K562 (cell line): ENCODE measurements around the gene ACE. TPM values are rescaled to one million over a fixed set of nuclear protein-coding genes. Genes with fewer than 3 reads are reported as not detected.

ENCODE experiments used
- ATF1 ChIP-seq, 2 experiments: fragments of 450-650 bp in 1 of 2; IDR thresholded peaks; 2 replicates each; pipeline ENCODE4 v1.6.1; 2016; ENCODE audit warnings: missing compliant biosample characterization in 1 of 2, missing genetic modification characterization in 1 of 2
- CREB1 ChIP-seq, 2 experiments: sonication (generic) in 1 of 2; formaldehyde crosslinking in 1 of 2; IDR thresholded peaks; 2 replicates each; pipeline versions ENCODE4 v1.6.1 to v1.8.0; 2012 to 2022; ENCODE audit warnings: inconsistent platforms in 1 of 2, mild to moderate bottlenecking in 1 of 2, missing genetic modification reagents in 1 of 2, moderate library complexity in 1 of 2
- E2F3 ChIP-seq: fragments of 250-450 bp; sonication (Bioruptor Pico); IDR thresholded peaks from 2 replicates; pipeline ENCODE4 v1.4.0; 2020; ENCODE audit warnings: mild to moderate bottlenecking
- IFI16 ChIP-seq: fragments of 250-450 bp; sonication (Bioruptor Pico); IDR thresholded peaks from 2 replicates; pipeline ENCODE4 v2.1.2; 2022; ENCODE audit warnings: mild to moderate bottlenecking, inconsistent platforms
- KLF16 ChIP-seq: IDR thresholded peaks from 2 replicates; pipeline ENCODE4 v1.6.1; 2016; ENCODE audit warnings: antibody characterized with exemption
- MEF2A ChIP-seq: IDR thresholded peaks from 2 replicates; pipeline ENCODE4 v1.6.1; 2011; ENCODE audit warnings: low read depth, mild to moderate bottlenecking, low read length, moderate library complexity; ENCODE audit not compliant: control insufficient read depth
- NR3C1 ChIP-seq: sonication (generic); formaldehyde crosslinking; IDR thresholded peaks from 2 replicates; pipeline ENCODE4 v1.8.1; 2022; ENCODE audit warnings: missing genetic modification reagents
- RAD21 ChIP-seq, 2 experiments: fragments of 250-450 bp in 1 of 2; fragments of 450-650 bp in 1 of 2; sonication (Bioruptor Pico) in 1 of 2; formaldehyde crosslinking in 1 of 2; IDR thresholded peaks in 1 of 2; conservative IDR thresholded peaks in 1 of 2; 2 replicates each; pipeline versions ENCODE4 v1.4.0 to v1.8.0; 2020 to 2022; ENCODE audit warnings: mild to moderate bottlenecking in 2 of 2, moderate library complexity in 1 of 2
- RAD51 ChIP-seq: fragments of 450-650 bp; IDR thresholded peaks from 2 replicates; pipeline ENCODE4 v1.7.1; 2016; ENCODE audit warnings: low read depth, mild to moderate bottlenecking, borderline replicate concordance
- RBM25 ChIP-seq: fragments of 200-400 bp; formaldehyde crosslinking; IDR thresholded peaks from 2 replicates; pipeline ENCODE4 v1.6.1; 2018; ENCODE audit warnings: low read length, low read depth, moderate library complexity; ENCODE audit not compliant: severe bottlenecking
- SRSF1 ChIP-seq: fragments of 200-400 bp; formaldehyde crosslinking; IDR thresholded peaks from 2 replicates; pipeline ENCODE4 v1.6.1; 2017; ENCODE audit warnings: mild to moderate bottlenecking, low read depth, low read length, moderate library complexity
- SRSF9 ChIP-seq: fragments of 200-400 bp; formaldehyde crosslinking; IDR thresholded peaks from 2 replicates; pipeline ENCODE4 v1.6.1; 2017; ENCODE audit warnings: low read depth, low read length, borderline replicate concordance
- STAG1 ChIP-seq: sonication (generic); formaldehyde crosslinking; IDR thresholded peaks from 2 replicates; pipeline ENCODE4 v1.5.0; 2020; ENCODE audit warnings: missing genetic modification reagents, borderline replicate concordance
- TAF15 ChIP-seq: fragments of 200-400 bp; formaldehyde crosslinking; IDR thresholded peaks from 2 replicates; pipeline ENCODE4 v1.6.1; 2017; ENCODE audit warnings: mild to moderate bottlenecking, low read depth, low read length, moderate library complexity
- THRAP3 ChIP-seq: fragments of 450-650 bp; IDR thresholded peaks from 2 replicates; pipeline ENCODE4 v1.6.1; 2016; ENCODE audit warnings: mild to moderate bottlenecking, inconsistent platforms, borderline replicate concordance
- ZBTB5 ChIP-seq: fragments of 450-650 bp; IDR thresholded peaks from 2 replicates; pipeline ENCODE4 v1.6.1; 2017; ENCODE audit warnings: antibody characterized with exemption
- ZNF274 ChIP-seq: IDR thresholded peaks from 2 replicates; pipeline ENCODE4 v1.6.1; 2011; ENCODE audit warnings: low read depth, mild to moderate bottlenecking, low read length, moderate library complexity, borderline replicate concordance
- ZNF277 ChIP-seq: fragments of 250-450 bp; sonication (Bioruptor Pico); IDR thresholded peaks from 2 replicates; pipeline ENCODE4 v1.8.0; 2022; ENCODE audit warnings: inconsistent platforms, mild to moderate bottlenecking, moderate library complexity, borderline replicate concordance
- ZNF282 ChIP-seq: sonication (generic); formaldehyde crosslinking; IDR thresholded peaks from 2 replicates; pipeline ENCODE4 v1.8.1; 2023; ENCODE audit warnings: missing genetic modification reagents
- ZNF316 ChIP-seq: fragments of 450-650 bp; IDR thresholded peaks from 2 replicates; pipeline ENCODE4 v1.6.1; 2016
- ZNF76 ChIP-seq: fragments of 250-450 bp; sonication (Bioruptor Pico); IDR thresholded peaks from 2 replicates; pipeline ENCODE4 v1.4.0; 2020; ENCODE audit warnings: mild to moderate bottlenecking, moderate library complexity, borderline replicate concordance
- polyA plus RNA-seq, 8 experiments: library from polyadenylated mRNA; depleted of rRNA in 4 of 8; stranded (reverse) in 5 of 8; unstranded in 3 of 8; fragments of >200 nt; fragmentation: Nextera tagmentation in 2 of 8; fragmentation: Illumina TruSeq in 1 of 8; extraction: Ambion mirVana in 2 of 8; extraction: Trizol in 1 of 8; gene quantifications; 2 replicates each; pipeline versions ENCODE4 v1.2.1 to v1.2.3, GENCODE V29; 2011 to 2014; ENCODE audit warnings: inconsistent platforms in 1 of 8, missing spikeins in 1 of 8
- total RNA-seq, 7 experiments: library from RNA; depleted of rRNA in 6 of 7; stranded (reverse); fragments of >200 nt in 6 of 7; fragmentation: Illumina TruSeq in 2 of 7; extraction: Trizol in 2 of 7; gene quantifications; 2 replicates each; pipeline versions ENCODE4 v1.2.1 to v1.2.3, GENCODE V29; 2011 to 2021; ENCODE audit warnings: low replicate concordance in 1 of 7
- TF ChIP-seq, protein P1 (sequence below): sonication (generic); formaldehyde crosslinking; IDR thresholded peaks from 2 replicates; pipeline ENCODE4 v1.8.1; 2023; ENCODE audit warnings: mild to moderate bottlenecking, missing genetic modification reagents

Gene ACE
- total and polyA plus RNA-seq, 9 of the 15 experiments (the other 6 are each of a cell fraction or from before 2014, with no cell fraction given), result 0.07 to 2.5 (median 0.47) TPM; not detected in 1

DNA sequence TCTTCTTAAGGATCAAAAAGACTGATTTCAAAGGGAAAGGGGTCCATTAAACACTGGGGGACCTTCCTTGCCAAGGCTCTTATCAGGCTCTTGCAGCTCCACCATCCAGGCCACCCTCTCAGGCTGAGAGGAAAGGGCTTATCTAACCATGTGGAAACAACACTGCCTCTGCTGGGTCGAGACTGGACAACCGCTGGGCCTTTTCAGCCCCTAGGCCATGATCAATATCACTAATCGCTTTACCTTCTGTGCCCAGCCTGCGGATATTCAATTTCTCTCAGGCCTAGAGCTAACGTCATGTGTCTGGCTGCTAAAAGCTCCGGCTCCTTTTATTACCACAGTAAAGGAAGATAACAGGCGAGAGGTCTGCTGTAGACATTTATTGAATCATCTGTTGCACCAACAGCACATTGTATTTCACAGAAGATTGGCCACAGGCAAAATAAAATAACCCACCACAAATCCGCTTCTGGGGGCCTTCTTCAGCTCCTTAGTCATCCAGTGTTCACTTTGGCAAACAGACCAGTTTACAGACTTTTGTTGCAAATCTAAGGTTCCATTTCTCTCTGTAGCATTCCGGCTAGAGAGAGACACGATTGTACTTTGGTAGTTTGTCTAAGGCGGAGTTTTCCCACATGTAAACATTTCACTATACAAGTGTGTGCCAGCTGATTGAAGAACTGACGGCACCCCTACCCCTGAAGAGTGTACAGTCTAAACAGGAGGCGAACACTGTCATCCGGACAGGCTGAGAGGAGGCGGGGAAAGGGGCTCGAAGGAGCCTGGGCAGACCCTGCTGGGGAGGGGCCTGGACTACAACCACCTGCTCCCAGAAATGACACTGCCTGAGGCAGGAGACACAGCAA, 44.7 kb upstream of the ACE start (continued):
- TF ChIP-seq NR3C1 (CRISPR knock-in tag), result no peak
- no peak for TF ChIP-seq STAG1 (CRISPR knock-in tag)
- no peak for TF ChIP-seq IFI16 (CRISPR knock-in tag)
- no peak for TF ChIP-seq THRAP3
- TF ChIP-seq RBM25, result no peak
- no peak for TF ChIP-seq ZNF76 (CRISPR knock-in tag)
- peak; percentile 91 for TF ChIP-seq KLF16
- peak; percentile 38; the same call in 1 of the 2 replicates for TF ChIP-seq RAD51
- no peak; a peak in 1 of 4 replicates for TF ChIP-seq RAD21 (CRISPR knock-in tag; conservative IDR thresholded peaks at IDR 0.05 in 1 of 2, IDR thresholded peaks at IDR 0.05 in 1 of 2)
- TF ChIP-seq CREB1 (IDR thresholded peaks at IDR 0.05), result peak; percentile 51; the same call in 1 of the 2 replicates
- no peak for TF ChIP-seq CREB1 (CRISPR knock-in tag; IDR thresholded peaks at IDR 0.05)
- TF ChIP-seq, protein P1, sequence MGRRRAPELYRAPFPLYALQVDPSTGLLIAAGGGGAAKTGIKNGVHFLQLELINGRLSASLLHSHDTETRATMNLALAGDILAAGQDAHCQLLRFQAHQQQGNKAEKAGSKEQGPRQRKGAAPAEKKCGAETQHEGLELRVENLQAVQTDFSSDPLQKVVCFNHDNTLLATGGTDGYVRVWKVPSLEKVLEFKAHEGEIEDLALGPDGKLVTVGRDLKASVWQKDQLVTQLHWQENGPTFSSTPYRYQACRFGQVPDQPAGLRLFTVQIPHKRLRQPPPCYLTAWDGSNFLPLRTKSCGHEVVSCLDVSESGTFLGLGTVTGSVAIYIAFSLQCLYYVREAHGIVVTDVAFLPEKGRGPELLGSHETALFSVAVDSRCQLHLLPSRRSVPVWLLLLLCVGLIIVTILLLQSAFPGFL (CRISPR knock-in tag), result no peak
- TF ChIP-seq TAF15, result no peak
- no peak for TF ChIP-seq ATF1 (CRISPR knock-in tag; IDR thresholded peaks at IDR 0.05)
- TF ChIP-seq ATF1 (tag; IDR thresholded peaks at IDR 0.05), result peak; percentile 42; the same call in 1 of the 2 replicates
- TF ChIP-seq MEF2A, result 0 out of 2 replicates have a peak, but pooled peaks have one; percentile 7
- no peak for TF ChIP-seq ZNF274
- TF ChIP-seq SRSF9, result no peak
- TF ChIP-seq ZNF316, result no peak
- TF ChIP-seq ZNF282, result no peak
- no peak for TF ChIP-seq ZNF277 (CRISPR knock-in tag)
- 0 out of 2 replicates have a peak, but pooled peaks have one; percentile 35 for TF ChIP-seq E2F3 (CRISPR knock-in tag)
- no peak for TF ChIP-seq SRSF1
- TF ChIP-seq ZBTB5, result no peak
